ENCODE measurements around the gene SPTLC2.
"Not testable (repeated sequence)": the region's sequence is repeated elsewhere in the genome, so short reads cannot be mapped to it uniquely, and the experiment has no call there.

SPTLC2 gene

GRCh38 chr14:77620222-77620870, 3.9 kb upstream of the SPTLC2 start:
- no peak for DNase-seq

GRCh38 chr14:77618381-77618970, 2.0 kb upstream of the SPTLC2 start:
- DNase-seq, result no peak

GRCh38 chr14:77616133-77616453, 344 bp downstream of the SPTLC2 start:
- DNase-seq, result no peak

- peak in 1 of 2 experiments; percentile 47 for DNase-seq
Observed at GRCh38 chr14:77615361-77616132, 890 bp downstream of the SPTLC2 start.

DNA sequence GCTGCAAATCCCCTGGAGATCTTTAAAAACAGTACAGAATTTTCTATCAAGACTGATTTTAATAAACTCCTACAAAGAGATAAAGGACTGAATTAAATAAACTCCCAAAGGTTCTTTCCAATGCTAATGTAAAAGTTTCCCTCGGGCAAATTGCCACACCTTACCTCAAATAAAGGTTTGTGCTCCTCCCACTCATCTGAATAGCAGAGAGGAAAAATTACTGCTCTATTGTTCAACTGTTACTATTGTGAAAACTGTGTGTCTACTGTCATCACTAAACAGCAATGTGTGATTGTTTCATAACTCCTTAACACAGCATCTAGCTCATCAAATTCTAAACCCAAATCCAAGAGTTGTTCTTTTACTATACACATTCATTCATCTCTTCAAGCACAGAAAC, 3.2 kb downstream of the SPTLC2 start:
- DNase-seq, result peak; percentile 69 to 74

- DNase-seq, result no peak
Observed at GRCh38 chr14:77612011-77612620, 4.3 kb downstream of the SPTLC2 start.

DNA sequence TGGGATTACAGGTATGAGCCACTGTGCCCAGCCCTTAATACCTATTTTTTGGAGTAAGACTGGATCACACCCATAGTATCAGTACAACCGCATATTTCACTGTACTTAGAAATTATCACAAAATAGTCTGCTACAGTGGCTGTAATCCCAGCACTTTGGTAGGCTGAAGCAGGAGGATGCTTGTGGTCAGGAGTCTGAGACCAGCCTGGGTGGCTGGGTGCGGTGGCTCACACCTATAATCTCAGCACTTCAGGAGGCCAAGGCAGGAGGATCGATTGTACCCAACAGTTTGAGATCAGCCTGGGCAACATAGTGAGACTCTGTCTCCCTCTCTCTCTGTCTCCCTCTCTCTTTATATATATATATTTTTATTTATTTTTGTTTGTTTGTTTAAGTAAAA, 5.9 kb downstream of the SPTLC2 start:
- no peak for DNase-seq

DNA sequence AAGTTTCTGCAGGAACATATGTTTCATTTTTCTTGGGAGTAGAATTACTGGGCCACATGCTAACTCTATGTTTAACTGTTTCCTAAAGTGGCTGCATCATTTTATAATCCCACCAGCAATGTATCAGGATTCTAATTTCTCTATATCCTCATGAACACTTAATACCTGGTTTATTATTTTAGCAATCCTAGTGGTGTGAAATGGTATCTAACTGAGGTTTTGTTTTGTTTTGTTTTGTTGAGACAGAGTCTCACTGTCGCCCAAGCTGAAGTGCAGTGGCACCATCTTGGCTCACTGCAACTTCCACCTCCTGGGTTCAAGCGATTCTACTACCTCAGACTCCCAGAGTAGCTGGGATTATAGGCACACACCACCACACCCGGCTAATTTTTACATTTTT, 6.5 kb downstream of the SPTLC2 start:
- no peak for DNase-seq

DNA sequence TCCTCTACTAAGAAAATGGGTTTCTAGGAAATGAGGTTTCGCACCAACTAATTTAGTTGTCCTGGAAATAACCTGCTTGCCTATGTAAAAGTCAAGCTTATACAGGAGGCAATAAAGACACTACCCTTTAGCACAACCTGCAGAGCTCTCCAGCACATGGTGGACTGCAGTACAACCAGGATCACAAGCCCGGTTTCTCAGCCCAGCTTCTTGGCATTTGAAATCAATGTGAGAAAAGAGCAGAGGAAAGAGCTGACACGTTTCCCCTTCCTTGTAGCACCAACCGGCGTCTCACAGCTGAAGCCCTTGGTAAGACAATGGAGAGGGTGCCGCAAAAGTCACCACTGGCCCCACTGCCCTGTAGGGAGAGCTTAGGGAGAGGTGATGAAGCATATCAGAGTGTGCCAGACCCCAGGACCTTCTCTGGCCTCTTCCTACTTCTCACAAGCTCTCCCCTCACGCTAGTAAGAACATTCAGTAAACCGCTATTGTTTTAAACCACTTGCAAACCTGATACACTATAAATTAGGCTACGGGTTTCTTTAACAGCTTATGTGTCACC, 8.6 kb downstream of the SPTLC2 start:
- peak; percentile 42 for DNase-seq

DNA sequence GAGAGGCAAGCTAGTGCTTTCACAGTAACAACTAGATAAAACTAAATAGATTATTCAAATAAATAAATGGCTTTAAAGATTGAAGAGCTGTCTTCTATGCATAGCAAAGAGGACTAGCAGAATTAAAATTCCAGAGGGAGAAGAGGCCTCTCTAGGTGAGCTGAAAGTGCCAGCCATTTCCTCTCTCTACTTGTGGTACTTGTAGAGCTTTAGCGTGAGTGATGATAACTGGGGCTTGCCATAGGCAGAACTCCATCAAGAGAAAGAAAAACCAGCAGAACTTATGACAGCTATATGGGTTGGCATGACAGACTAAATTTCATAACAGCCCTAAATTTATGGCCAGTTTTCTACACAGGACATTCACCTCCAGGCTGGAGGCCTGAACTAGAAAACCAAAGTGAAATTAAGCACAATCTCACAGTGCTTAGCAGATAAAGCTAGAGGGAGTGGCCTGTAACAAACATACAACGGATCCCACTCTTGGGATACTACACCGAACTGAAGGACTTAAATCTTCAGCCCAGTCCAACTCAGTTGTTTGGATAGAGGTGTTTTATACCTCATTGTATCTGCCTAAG, 11.0 kb downstream of the SPTLC2 start:
- no peak for DNase-seq

GRCh38 chr14:77603654-77604255, 12.7 kb downstream of the SPTLC2 start:
- DNase-seq, result no peak

DNA sequence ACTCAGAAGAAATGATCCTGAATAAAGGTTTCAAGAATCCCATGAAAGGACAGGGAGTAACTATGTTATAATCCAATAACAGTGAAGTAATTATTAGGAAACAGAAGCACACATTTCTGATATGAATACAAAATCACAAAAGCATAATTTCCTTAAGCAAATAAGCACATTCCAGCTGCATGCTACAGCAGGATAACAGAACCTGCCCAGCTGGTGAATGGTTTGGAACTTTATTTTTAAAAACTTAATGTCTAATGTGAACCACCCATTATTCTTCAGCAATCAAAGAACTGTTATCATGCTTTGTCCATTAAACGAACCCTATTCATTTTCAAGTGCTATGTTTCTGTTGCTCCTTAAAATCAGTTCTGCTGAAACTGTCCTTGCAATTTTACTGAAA, 13.4 kb downstream of the SPTLC2 start:
- DNase-seq, result no peak

DNA sequence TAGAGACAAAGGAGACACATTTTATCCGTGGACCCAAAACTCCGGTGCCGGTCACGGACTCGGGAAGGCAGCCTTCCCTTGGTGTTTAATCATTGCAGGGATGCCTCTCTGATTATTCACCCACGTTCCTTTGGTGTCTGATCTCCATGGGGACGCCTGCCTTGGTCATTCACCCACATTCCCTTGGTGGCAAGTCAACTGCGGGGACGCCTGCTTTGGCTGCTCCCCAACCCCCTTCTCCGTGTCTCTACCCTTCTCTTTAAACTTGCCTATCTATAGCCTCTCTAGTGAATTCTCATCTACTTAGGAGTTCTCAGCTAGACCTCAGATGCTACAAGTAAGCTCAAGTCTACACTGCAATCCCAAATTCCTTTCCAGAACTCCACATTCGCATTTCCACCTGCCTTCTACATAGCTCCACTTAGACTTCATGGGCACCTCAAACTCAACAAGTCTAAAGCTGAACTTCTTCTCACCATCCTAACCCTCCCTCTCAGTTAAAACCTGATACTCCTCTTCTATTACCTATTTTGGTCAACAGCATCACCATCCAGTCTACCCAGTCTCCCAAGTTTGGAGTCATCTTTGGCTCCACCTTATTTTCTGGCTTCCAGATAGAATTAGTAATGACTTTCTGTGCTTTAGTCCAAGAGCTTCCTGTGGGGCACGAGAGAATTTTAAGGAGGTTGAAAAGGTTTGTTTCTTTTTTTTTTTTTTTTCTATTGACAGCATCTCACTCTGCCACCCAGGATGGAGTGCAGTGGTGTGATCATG, 14.4 kb downstream of the SPTLC2 start:
- DNase-seq, result no peak

DNA sequence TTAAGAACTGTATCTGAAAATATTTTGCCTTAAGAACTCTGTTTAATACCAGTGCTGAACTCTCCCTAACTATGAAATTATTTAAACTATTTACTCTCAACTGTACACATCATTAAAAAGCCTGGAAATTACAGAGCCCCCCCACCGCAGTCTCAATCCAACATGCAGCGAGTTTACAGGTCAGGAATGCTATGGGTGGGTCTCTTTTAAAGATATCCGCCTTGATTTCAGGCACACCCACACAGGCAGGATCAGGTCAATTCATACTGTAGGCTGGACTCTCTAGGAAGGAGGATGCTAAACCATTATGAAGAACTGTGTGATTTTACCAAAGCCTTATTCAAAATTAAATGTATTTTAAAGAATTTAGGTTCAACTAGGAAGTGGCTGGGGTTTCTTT, 16.5 kb downstream of the SPTLC2 start:
- no peak for DNase-seq

DNA sequence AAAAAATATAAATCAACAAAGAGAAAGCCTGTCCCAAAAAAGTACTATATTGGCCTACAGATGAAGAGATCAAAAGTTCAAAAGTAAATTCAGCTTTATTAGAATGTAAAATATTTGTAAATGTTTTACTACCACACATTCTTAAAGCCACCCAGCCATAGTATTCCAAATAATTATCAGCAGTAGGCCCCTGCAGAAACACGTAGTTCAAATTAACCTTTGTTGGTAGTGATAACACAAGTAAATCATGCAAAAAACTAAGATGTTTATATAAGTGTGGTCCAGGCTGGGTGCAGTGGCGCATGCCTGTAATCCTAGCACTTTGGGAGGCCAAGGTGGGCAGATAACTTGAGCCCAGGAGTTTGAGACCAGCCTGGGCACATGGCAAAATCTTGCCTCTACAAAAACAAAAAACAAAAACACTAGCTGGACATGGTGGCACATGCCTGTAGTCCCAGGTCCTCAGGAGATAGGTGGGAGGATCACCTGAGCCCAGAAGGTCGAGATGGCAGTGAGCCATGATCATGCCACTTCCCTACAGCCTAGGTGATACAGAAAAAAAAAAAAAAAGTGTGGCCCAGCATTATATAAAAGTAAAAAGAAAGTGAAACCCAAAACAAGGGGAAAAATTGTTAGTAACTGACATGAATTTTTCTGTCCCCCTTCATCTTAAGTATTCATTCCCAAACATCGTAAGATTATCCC, 17.9 kb downstream of the SPTLC2 start:
- DNase-seq, result no peak

DNA sequence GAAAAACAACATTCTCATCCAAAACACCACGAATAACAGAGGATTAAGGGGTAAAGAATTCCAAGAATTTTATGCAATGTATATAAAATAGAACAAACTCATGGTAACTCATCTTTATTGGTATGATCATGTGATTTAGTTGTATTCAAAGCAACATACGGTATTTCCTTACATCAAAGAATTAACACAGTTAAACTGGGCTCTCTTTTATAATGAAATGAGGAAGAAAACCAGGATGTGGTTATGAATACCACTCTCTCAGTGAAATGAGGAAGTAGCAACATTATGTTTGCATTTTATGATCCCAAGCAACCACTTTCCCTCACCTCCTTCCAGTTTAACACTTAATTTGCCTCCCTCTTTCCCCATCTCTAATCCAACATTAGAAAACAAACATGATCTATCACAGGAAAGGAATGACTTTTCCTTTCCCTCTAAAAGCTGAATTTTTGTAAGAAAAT, 22.9 kb downstream of the SPTLC2 start:
- DNase-seq, result peak; percentile 95 to 98

DNA sequence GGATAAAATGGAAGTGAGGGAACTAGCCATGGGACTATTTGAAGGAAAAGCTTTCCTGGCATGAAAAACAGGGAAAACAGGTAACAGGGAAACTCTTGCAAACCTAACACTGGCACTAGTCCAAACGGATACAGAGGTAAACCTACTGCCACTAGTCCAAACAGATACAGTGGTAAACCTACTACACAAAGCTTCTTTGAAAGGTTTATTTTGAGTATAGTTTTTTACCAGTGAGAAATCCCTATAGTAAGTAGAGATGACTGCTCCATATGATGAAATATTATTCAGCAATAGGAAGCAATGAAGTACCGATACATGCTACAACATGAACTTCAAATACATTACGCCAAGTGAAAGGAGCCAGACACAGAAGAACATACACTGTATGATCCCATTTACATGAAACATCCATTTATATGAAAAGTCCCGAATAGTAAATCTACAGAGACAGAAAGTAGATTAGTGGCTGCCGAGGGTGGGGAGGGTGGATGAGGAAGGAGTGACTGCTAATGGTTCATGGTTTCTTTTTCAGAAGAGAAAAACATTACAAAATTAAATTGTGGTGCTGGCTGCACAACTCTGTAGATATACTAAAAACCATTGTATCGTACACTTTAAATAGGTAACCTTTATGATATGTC, 25.5 kb downstream of the SPTLC2 start:
- DNase-seq, result no peak

DNA sequence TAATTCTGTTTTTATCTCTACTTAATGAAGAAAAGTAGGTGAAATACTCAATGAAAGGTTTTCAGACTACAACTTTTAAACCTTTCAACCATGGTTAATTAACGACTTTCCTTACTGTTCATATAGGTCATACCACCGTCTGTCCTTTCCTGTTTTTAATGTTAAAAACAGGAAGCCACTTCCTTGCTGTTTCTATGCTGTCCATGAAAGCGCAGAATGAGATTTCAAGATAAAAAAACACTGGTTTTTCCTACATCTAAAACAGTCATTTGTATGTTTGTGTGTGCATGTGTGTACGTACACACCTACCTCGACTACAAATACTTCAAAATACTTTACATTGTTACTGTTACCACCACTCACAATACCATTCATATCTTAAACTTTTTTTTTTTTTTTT, 27.3 kb downstream of the SPTLC2 start:
- no peak for DNase-seq

DNA sequence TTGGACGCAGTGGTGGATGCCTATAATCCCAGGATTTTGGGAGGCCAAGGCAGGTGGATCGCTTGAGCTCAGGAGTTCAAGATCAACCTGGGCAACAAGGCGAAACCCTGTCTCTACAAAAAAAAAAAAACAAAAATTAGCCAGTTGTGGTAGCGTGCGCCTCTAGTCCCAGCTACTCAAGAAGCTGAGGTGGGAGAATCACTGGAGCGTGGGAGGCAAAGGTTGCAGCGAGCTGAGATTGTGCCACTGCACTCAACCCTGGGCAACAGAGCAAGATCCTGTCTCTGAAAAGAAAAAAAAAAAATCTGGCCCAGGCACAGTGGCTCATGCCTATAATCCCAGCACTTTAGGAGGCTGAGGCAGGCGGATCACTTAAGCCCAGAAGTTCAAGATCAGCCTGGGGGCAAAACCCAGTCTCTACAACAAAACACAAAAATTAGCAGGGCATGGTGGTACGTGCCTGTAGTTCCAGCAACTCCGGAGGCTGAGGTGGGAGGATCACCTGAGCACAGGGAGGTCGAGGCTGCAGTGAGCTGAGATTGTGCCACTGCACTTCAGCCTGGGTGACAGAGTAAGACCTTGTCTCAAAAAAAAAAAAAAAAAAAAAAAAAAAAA, 27.9 kb downstream of the SPTLC2 start:
- DNase-seq, result not testable (repeated sequence)

GRCh38 chr14:77585385-77585784, 31.1 kb downstream of the SPTLC2 start:
- no peak for DNase-seq
